Astrocyte of the cerebellum (primary cell): ENCODE results near the gene ARHGAP26.

ENCODE experiments used
- DNase-seq: peaks from one replicate; pipeline ENCODE4 v3.0.0-alpha.2; 2011; ENCODE audit warnings: low read depth
- H3K4me3 ChIP-seq: 2 replicates; pipeline ENCODE4 v1.5.1; 2011; ENCODE audit warnings: mild to moderate bottlenecking, low read depth, low read length, moderate library complexity
- in situ Hi-C: cut with HindIII; loops from 2 replicates; pipeline ENCODE4 v1.10.0; 2017; ENCODE audit warnings: low sequenced_read_pairs
- TF ChIP-seq, protein P1 (sequence below): IDR thresholded peaks from 2 replicates; pipeline ENCODE4 v1.5.1; 2012; ENCODE audit warnings: low read length, low read depth, moderate library complexity, mild to moderate bottlenecking; ENCODE audit errors: missing control alignments

The ARHGAP26 gene

DNA sequence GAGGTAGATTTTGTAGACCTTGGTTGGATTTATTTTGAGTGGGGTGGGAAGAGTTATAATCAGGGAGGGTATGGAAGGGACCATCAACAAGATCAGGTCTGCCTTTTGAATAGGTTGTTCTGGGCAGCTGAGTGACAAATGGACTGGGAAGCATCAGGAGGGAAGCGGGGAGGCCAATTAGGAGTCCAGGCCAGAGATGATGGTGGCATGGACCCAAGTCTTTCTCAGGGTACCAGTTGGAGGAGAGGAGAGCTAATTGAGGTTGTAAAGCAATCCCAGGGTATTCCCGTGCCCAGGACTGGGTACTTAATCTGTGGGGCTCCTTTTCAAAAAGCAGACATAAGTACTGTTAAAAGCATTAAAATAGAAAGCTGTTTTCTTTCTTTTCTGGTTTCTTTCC is 88.9 kb downstream of the ARHGAP26 start:
- no peak for DNase-seq
- TF ChIP-seq, protein P1, sequence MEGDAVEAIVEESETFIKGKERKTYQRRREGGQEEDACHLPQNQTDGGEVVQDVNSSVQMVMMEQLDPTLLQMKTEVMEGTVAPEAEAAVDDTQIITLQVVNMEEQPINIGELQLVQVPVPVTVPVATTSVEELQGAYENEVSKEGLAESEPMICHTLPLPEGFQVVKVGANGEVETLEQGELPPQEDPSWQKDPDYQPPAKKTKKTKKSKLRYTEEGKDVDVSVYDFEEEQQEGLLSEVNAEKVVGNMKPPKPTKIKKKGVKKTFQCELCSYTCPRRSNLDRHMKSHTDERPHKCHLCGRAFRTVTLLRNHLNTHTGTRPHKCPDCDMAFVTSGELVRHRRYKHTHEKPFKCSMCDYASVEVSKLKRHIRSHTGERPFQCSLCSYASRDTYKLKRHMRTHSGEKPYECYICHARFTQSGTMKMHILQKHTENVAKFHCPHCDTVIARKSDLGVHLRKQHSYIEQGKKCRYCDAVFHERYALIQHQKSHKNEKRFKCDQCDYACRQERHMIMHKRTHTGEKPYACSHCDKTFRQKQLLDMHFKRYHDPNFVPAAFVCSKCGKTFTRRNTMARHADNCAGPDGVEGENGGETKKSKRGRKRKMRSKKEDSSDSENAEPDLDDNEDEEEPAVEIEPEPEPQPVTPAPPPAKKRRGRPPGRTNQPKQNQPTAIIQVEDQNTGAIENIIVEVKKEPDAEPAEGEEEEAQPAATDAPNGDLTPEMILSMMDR: no peak
- in situ Hi-C loops: no loop called here
- H3K4me3 ChIP-seq: no peak overlapping the region

DNA sequence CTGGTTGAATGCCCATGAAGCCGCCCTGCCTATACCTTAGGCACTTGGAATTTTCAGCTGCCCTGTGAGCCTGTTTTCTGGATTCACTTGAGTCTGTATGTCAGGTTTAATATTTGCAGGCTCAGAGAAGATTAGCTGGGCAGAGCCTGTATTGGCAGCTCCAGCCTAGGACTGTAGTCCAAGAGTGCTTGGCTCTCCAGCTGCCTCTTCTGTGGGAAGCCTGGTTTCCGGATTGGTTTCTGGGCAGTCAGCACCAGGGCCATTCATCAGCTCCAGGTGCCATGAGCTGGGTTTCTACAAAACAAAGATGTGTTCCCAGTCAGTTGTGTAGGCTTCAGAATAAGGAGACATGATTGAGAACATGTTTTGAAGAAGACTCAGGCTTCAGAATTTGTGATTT is 90.1 kb downstream of the ARHGAP26 start:
- no peak for DNase-seq
- in situ Hi-C loops: no loop called here
- TF ChIP-seq, protein P1: no peak
- H3K4me3 ChIP-seq: no peak overlapping the region

- TF ChIP-seq, protein P1: no peak
- no peak for DNase-seq
- in situ Hi-C loops: no loop called here
- no peak overlapping the region for H3K4me3 ChIP-seq
Measured at GRCh38 chr5:142861011-142861410, 90.8 kb downstream of the ARHGAP26 start.

DNA sequence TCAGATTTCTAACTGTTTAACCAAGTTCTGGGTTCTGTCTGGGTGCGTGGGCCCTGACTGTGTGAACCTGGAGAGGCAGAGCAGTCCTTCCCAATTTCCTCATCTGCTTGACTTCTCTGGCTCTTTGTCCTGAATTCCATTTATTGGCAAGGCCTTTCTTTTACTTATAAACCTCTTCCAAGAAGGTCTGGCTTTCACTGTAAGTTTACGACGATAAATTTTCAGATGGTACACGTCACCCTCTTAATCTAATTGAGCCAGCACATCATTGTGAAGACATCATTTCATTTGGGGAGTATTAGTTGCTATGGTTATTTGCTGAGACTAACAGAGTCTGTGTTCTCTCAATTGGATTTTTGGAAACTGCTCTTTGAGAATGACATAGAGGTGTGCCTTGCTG is 92.4 kb downstream of the ARHGAP26 start:
- TF ChIP-seq, protein P1: no peak
- DNase-seq: no peak
- H3K4me3 ChIP-seq: no peak overlapping the region
- in situ Hi-C loops: no loop called here

- no peak overlapping the region for H3K4me3 ChIP-seq
- in situ Hi-C loops: no loop called here
- DNase-seq: no peak
- TF ChIP-seq, protein P1: no peak
Measured at GRCh38 chr5:142863856-142864255, 93.7 kb downstream of the ARHGAP26 start.

DNA sequence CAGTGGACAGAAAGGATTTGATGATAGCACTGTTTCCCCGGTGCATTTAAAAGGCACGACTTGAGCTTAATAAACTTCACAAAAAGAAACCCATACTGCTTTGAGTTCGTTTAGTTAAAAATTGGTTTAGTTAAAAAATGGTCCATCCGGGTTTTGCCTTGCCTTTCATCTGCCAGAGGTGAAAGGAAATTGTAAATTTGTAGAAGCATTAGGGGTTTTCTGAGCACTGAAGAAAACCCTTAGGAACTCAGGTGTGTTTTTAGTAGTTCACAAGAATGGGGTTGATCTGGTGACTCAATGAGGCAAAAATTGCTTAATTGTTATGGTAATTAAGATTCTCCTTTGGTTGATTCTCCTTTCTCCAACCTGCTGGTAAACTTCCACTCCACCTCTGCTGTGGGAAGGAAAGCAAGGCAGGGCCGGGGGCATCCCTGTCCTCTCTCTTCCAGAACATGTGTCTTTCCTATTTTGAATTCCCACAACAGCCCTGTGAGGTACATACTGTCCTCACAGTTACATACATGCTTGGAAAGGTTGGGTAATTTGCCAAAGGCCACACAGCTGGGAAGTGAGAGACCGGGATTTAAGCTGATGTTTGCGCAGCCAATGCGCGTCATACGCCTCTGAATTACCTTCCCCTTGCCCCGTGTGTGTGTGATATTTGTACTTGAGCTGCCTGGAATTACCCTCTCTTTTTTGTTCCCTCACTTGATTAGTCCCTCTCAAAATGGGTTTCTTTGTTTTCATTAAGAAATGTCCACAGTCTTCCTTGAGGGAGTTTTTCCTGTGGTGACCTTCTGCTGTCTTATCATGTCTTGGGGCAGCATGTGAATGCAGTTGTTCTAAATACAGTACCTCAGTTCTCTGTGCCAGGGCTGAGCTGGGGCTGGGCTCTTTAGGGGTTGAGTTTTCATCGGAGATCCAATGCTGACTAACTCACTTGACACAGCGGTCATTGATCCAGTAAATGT is 94.4 kb downstream of the ARHGAP26 start:
- no peak for DNase-seq
- in situ Hi-C loops: no loop called here
- no peak overlapping the region for H3K4me3 ChIP-seq
- TF ChIP-seq, protein P1: no peak
